Dedifferentiated amniotic fluid mesenchymal stem cell (primary cell): ENCODE data around the gene CCDC187.
"Not testable (repeated sequence)": the region's sequence is repeated elsewhere in the genome, so short reads cannot be mapped to it uniquely, and the experiment has no call there.

ENCODE experiments used
- DNase-seq: peaks from one replicate; pipeline ENCODE4 v3.0.0-alpha.2; 2016; ENCODE audit errors: extremely low spot score

CCDC187 gene

DNA sequence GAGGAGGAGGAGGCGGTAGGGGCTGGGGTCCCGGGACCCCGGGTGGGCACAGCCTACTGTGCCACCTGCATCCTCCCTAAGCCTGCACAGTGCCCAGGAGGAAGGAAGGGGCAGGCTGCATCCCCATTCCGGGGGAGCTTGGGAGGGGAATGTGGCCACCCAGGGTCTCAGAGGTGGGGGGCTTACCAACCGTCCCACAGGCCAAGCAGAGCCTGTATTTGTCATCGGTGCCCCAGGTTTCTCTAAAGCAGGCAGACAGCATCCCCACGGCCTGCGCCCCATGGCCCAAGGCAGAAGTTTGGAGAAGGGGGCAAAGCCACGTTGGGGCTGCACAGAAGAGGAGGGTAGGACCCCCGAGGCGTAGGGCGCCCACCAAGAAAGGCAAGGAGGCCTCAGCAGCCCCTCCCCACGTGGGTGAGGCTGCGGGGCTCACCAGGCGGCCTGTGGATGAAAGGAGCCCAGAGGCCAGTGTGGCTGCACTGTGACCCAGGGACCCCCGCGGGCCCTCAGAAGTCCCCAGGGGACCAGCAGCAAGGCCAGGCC, 22.9 kb upstream of the CCDC187 start:
- no peak for DNase-seq

DNA sequence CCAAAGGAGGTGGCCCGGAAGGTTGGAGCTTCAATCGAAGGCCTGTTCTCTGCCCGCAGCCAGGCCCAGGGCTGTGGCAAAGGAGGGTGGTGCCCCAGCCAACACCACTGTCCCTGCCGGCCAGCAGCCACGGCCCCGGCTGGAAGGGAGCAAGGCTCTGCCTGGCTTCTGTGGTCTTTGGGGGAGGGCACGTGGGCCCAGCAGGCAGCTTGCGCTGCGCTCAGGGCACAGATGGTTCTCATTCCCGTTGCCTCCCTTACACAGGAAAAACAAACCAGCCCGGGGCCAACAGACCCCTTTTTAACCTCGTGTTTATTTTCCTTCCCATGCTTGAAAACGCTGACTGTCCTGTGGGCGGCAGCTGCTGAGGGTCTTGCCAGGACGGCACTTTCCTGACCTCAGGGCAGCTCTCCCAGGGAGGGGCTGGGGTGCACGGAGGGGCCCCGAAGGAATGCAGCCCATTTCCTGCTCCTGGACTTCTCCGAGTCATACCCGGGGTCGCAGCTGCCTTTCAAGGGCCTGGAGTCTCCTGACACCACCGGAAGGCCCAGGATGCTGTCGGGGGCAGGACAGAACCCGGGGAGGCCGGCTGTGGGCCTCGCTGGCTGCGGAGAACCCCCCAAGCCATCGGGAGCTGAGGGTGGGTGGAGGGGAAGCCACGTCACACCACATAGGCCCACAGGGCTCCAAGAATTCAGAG, 22.3 kb upstream of the CCDC187 start:
- DNase-seq: peak; percentile 72

DNA sequence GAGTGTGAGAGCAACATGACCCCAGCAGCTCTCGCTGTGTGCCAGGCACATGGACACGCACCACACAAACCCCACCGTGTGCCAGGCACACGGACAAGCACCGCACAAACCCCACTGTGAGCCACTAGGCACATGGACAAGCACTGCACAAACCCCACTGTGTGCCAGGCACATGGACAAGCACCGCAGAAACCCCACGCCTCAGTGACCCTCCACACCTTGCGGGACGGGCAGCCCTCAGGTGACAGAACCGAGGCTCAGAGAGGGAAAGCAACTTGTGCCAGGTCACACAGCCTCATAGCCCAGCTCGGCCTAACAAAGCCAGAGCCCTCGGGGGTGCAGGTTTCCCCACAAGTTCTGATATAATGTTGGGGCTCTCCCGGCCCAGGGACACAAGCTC, 21.5 kb upstream of the CCDC187 start:
- DNase-seq: no peak

DNA sequence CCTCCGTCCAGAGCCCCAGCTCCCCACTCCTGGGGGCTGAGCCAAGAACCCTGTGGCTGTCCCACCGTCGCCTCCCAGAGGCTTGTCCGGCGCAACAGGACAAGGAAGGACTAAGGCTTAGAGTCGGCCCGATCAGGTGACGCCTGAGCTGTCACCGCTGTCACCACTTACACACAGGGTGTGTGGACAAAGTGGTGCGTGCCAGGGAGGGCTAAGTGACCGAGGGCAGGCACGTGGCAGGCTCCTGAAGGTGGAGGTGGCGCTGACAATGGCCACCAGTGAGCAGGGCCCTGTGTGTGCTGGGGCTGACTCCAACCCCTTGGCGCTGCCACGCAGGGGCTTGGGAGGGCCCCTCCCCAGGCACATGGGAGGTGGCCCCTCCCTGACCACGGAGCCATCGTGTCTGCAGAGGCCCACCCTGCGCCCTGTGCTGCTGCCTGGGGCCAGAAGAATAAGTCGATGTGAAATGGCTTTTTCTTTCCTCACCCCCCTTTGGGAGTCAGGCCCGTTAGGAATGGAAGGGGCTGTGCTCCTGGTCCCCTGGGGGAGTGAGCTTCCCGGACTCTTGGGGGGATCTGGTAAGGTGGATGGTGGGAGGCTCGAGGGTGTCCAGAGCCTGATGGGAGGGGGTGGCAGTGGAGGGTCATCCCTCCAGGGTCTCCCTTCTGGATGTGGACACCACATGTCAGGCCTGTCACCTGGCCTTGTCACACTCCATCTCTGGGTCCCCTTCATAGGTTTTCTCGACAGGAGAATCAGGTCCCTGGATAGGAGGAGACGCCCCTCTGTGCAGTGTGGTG, 20.8 kb upstream of the CCDC187 start:
- no peak for DNase-seq

DNA sequence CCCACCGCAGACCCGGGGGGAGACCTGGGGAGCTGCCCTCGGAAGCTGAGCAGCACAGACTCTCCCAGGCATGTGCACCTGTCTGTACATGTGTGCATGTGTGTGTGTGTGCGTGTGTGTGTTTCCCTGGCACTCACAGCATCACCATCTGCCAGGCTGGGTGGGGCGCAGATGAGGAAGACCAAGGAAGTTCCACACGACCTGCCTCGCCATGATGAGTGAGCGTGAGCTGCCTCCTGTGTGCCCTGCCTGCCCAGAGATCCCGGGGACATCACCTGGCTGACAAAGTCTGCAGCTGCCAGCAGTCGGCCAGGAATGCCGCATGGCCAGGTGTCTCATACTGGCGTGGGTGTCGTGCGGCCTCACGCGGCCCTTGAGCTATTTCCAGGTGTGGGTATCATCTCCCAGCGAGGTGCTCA, 19.5 kb upstream of the CCDC187 start:
- no peak for DNase-seq

DNA sequence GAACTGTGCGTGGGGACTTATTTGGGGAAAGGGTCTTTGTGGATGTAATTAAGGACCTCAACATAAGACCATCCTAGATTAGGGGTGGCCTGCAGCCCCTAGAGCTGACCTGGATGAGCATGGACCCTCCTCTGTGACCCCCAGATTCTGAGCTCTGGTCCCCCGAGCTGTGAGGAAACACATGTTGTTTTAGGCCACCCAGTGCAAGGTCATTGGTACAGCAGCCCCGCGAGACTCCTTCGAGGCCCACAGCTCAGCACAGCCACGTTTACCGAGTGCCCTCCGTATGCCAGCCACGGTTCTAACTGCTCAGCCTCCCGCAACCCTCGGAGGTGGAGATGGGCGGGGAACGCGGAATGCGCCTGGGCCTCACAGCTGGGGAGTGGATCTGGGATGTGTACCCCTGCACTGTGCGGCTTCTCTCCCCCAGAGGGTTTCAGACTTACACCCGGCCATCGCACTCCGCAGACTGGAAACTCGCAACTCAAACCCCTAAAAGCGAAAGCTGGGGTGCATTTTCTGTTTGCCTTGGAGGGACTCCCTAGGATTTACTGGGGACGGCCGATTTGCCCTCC, 18.9 kb upstream of the CCDC187 start:
- no peak for DNase-seq

DNA sequence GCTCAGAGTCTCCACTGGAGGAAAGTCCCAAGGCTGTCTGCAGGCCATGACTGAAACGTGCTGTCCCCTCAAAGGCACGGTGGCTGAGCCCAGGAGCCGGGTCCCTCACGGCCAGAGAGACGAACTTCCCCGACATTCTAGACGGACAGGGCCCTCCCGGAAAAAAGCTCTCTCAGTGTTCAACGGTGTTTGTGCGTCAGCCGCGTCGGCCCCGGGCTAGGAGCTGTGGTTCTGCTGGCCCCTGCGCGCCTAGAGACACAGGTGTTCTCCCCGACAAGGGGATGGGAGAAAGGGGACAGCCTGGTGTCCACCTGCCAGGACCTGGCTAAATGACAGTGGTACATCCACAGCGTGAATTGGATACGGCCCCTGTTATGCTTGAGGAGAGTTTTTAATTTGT, 17.7 kb upstream of the CCDC187 start:
- no peak for DNase-seq

DNA sequence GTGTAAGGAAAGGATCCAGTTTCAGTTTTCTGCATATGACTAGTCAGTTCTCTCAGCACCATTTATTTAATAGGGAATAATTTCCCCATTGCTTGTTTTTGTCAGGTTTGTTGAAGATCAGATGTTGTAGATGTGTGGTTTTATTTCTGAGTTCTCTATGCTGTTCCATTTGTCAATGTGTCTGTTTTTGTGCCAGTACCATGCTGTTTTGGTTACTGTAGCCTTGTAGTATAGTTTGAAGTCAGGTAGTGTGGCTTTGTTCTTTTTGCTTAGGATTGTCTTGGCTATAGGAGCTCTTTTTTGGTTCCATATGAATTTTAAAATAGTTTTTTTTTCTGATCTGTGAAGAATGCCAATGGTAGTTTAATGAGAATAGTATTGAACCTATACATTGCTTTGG, 17.1 kb upstream of the CCDC187 start:
- not testable (repeated sequence) for DNase-seq

DNA sequence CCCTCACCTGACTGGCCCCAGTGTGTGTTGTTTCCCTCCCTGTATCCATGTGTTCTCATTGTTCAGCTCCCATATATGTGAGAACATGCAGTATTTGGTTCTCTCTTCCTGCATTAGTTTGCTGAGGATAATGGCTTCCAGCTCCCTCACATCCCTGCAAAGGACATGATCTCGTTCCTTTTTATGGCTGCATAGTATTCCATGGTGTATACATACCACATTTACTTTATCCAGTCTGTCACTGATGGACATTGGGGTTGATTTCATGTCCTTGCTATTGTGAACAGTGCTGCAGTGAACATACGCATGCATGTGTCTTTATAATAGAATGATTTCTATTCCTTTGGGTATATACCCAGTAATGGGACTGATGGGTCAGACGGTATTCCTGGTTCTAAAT, 16.1 kb upstream of the CCDC187 start:
- DNase-seq: not testable (repeated sequence)

DNA sequence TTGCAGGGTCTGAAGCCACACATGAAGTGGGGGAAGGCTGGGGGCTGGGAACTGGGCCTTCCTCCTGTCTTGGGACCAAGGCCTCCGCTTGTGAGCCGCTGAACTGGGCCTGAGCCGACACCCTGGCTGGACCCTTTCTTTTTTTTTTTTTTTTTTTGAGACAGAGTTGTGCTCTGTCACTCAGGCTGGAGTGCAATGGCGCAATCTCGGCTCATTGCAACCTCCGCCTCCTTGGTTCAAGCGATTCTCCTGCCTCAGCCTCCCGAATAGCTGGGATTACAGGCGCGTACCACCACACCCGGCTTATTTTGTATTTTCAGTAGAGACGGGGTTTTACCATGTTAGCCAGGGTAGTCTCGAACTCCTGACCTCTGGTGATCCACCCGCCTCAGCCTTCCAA, 15.3 kb upstream of the CCDC187 start:
- DNase-seq: not testable (repeated sequence)

DNA sequence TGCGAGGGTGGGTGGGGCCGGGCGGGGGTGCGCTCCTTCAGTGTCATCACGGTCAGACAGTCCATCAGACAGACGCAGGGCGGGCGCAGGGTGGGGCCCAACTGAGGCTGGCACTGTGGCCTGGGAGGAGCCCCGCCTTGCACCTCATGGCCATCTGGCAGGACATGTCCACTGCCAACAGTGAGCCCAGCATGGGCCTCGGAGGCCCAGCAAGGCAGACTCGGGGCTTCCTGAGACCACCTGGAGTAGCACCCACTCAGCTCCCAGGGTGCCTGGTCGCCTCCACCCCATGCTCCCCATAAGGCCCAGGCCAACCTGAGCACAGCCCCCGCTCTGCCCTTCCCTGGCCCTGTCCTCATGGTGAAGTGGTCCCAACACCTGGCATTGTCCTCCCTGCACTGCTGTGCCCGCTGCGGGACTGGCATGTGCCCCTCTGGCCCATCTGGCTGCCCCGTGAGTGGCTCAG, 14.9 kb upstream of the CCDC187 start:
- DNase-seq: no peak

DNA sequence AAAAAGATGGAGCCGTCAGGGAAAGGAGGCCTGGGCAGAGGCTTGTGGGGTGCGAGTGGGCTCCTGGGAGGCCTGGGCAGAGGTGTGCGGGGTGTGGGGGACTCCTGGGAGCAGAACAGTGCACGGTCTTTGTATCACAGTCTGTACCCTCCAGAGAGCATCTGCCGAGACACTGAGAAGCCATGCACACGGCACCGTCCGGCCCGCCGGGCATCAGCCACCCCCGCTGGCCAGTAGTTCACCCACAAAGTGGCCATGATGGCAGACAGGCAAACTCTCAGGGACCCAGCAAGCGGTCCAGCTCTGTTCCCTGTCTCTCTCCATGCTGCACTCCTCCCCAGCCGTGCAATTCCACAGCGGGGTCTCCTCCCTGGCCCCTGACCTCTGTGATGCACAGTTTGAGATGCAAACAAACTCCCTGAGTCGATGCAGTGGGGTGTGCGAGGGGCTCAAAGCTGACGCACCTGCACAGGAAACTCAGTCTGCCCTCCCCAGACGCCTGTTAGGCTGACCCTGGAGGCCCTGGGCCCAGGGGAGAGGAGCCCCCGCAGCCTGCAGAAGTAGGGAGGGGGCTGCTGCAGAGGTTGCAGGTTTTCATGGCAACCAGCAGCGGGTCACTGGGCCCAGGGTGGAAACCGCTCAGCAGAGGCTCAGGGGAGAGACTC, 14.3 kb upstream of the CCDC187 start:
- DNase-seq: no peak

DNA sequence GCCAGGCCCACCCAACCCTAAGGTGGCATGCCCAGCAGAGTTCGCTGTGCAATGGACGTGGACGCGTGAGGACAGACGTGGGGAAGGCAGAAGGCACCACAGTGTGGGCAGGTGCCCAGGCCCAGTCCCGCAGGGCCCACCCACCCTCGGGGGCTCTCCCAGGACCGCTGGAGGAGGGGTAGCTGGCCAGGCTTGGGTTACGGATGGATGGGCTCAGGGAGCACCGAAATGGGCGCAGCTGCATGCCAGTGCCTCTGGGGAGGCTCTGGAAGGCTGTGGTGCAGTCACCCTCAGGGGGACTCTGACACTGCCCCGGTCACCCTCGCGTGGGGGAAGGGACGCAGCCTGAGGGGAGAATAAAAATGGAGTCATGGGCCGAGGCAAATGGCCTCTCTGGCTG, 13.8 kb upstream of the CCDC187 start:
- DNase-seq: no peak

DNA sequence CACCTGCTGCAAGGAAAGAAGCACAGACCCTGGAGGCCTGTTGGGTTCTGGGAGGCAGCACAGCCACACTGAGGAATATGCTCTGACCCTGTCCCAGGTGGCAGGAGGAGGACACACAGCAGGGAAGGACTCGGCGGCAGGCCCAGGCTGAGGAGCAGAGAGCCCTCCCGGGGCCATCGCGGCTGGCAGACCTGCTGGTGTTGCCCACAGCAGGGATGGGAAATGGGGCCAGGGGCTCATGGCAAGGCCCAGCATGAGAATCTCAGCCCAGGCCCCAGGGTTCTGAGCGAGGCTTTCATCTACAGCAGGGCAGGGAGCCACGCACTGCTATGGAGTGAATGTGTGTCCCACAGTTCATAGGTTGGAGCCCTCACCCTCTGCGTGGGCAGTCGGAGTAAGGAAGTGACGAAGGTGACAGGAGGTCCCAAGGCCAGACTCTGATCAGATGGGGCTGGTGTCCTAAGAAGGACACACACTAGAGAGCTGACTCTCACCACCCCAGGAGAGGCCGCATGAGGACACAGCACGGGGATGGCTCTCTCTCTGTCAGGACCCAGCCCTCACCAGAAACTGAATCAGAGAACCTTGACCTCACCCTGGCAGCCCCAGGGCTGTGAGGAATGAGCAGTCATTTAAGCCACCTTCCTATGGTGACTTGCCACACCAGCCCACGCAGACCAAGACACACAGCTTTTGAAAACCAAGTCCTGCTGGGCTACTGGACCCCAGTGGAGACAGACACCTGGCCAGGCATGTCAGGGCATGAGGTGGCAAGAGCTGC, 13.2 kb upstream of the CCDC187 start:
- DNase-seq: no peak

DNA sequence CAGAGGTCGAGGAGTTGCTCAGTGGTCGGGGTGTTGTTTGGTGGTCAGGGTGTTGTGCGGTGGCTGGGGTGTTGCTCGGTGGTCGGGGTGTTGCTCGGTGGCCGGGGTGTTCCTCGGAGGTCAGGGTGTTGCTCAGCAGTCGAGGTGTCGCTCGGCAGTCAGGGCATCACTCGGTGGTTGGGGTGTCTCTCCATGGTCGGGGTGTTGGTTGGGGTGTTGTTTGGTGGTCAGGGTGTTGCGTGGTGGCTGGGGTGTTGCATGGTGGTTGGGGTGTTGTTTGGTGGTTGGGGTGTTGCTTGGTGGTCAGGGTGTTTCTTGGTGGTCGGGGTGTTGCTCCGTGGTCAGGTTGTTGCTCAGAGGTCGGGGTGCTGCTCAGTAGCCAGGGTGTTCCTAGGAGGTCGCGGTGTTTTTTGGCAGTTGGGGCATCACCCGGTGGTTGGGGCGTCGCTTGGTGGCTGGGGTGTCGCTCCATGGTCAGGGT, 12.4 kb upstream of the CCDC187 start:
- no peak for DNase-seq

DNA sequence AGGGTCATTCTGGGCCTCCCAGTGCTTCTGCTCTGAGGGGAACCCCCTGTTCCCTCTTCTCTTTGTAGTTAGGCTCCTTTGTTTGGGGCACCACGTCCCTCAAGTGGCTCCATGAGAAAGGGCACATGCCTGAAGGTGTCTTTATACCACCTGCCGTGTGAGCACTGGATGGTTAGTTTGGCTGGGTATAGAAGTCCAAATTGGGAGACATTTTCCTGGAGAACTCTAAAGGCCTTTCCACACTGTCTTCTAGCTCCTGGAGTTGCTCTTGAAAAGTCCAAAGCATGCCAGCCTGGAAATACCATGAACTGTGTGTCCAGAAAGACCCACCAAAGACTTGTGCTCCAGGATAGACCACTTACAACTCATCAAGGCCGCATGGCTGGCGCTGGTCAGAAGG, 11.1 kb upstream of the CCDC187 start:
- no peak for DNase-seq

DNA sequence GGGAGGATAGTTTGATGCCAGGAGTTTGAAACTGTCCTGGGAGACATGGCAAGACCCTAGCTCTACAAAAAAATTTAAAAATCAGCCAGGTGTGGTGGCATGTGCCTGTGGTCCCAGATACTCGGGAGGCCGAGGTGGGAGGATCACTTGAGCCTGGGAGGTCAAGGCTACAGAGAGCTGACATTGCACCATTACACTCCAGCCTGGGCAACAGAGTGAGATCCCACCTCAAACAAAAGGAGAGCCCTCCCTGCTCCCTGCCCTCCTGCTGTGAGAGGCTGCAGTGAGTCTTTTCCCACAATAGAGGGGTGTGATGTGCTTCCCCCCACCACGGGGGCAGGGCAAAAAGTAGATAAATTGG, 10.1 kb upstream of the CCDC187 start:
- DNase-seq: no peak

DNA sequence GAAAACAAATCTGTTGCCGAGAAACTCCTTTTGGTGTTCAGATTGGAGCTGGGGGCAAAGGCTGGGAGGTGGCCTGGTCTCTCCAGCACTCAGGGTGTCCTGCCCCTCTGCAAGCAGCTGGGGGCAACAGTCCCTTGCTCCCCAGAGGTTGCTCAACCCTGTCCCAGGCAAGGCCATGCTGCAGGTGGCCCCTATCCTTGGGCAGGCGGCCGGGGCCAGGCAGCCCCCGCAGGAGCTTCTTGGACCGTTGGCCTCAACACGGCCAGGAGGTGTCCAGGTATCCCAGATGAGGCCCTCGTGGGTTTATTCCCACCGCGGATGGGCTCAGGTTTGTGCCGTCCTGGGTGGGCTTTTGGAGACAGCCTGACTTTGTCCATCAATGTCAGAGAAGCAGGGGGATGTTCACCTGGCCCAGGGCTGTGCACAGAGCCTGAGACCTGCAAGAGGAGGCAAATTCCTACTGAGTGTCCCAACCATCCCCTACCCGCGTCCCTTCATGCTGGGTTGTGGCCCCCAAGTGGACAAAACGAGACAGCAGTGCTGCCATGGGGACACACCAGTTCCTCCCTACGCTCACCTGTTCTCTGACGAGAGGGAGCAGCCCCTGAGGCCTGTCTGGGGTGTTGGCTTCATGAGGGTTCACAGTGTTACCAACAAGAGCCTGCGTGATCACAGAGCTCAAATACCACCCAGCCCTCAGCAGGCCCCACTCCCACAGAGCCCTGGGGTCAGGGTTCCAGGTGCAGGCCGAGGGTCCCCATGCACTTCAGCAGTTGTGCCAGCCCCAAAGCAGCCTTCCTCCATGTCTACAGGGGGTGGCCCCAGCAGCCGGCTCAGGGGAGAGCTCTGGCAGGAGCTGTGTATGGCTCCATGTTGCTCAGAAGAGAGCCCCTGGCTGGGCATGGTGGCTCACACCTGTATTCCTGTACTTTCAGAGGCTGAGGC, 9.5 kb upstream of the CCDC187 start:
- DNase-seq: no peak

DNA sequence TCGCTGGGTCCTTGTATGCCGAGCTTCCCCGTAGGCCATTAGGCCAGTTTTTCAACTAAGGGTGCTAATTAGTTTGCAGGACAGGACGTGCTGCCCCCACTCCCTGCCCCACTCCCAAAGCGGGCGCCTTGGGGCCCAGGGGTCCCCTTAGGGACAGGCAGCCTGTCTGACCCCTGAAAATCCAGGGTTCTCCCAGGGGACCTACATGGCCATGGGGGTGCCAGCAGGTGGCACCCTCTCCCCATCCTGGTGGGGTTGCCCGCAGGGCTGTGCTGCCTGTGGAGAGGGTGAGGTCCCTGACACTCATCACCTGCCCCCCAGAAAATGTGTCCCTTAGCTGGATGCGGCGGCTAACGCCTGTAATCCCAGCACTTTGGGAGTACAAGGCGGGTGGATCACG, 8.5 kb upstream of the CCDC187 start:
- DNase-seq: no peak

DNA sequence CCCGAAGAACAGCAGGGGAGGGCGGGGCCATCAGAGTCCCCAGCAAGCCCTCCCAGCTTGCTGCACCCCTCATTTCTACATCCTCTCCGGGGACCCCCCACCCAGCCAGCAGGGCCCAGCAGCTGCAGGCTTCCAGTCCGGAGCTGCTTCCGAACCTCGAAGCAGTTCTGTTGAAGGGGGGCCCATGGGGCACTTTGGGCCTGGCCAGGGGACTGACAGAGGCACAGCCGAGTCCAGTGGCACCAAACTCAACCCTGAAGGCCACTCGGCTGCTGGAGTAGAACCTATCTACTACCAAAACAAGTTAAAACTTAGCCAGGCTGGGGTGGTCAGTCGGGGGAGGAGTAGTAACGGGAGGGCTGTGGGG, 8.1 kb upstream of the CCDC187 start:
- DNase-seq: no peak
